NCI-H1694 (cell line): ENCODE measurements around the gene MCF2L.
"Not testable (repeated sequence)": the region's sequence is repeated elsewhere in the genome, so short reads cannot be mapped to it uniquely, and the experiment has no call there.

Experiments used
- DNase-seq: peaks from one replicate; lab custom pipeline; 2025; lab: John Stamatoyannopoulos, UW

Gene MCF2L

DNA sequence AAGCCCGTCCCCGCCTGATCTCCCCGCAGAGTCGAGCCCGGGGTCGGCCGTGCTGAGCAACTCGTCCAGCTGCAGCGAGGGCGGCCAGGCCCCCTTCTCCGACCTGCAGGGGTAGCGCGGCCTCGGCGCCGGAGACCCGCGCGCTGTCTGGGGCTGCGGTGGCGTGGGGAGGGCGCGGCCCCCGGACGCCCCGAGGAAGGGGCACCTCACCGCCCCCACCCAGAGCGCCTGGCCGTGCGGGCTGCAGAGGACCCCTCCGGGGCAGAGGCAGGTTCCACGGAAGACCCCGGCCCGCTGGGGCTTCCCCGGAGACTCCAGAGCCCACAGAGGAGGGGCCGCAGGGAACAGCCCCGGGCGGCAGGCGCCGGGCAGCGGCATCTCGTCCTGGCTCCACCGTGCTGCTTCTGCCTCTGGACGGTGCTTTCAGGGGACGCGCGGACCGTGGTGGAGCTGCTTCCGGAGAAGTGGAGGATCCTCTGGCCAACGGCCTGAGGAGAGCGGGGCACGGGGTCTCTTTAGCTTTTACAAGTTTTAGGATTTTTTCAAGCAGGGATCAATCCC, 127.8 kb downstream of the MCF2L start:
- DNase-seq: no peak

DNA sequence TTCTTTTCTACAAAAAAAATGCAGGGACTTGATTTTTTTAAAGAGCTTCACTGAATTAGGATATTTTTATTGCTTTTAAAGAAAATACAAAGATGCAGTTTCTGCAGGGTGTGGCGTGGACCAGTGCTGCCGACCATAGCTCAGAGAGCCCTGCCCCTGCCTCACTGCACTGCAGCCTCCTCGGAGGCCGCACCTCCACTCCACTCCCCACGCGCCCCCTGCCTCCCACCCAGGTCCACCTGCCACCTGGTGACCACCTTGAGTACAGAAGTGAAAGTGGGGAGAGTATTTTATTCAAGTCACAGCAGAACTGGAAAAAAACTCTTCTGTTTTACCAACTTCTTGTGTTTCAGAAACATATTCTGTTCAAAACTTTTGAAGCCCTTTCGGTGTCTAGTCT, 128.6 kb downstream of the MCF2L start:
- no peak for DNase-seq

DNA sequence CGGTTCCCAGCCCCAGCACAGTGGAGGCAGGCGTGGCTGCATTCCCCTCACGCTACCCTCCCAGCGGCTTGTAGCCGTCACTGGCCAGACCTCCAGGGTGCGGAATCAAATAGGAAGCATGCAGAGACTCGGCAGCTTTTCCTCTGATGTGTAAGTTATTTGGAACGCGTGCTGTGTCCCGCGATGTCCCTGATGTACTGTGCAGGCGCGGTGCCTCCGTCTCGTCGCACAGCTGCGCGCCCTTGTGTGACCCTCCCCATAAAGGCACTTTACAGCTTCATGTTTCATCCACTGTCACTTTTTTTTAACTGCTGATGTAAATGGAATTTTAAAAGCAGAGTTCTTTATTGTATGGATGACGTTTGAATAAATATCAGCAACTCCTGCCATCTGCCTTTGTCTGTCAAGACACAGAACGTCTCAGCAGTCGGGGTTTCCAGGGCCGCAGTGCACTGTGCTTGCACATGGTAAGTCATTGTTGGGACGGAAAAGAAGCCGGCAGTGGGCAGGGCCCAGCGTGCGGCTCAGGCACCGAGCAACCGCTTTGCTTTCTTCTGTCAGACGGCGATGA, 129.2 kb downstream of the MCF2L start:
- DNase-seq: no peak

DNA sequence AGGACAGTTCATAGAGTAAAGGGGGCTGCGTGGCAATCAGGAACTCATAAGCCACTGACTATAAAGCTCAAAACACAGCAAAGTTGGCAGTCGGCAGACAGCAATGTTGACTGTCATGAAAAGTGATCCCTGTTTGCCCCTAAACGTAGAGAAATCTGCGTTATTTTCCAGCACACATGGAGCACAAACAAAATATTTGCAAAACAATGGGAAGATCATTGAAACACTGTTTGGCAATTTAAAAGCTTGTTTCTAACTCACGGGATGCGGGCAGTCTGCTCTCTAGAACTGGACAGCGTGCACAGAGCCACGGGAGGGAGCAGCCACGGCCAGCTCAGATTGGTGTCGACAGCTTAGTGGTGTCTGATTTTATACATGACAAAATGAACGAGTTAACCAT, 130.1 kb downstream of the MCF2L start:
- DNase-seq: no peak

DNA sequence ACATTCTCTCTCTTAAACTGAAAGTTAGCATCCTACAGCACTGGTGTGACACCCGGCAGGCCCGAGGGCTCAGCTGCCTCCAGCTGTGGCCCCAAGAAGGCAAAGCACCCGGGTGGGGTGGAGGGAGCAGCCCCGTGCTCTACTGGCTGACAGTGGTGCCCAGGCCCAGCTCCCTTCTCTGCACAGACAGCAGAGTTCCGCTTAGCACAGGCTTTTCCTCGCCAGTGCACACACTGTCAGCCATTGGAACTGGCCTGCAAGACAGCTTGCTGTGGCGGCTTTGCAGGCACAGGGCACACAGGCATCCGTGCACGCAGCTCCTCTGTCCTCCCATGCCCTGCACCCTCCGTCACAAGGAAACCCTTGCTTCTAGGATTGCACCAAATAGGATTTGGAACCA, 133.3 kb downstream of the MCF2L start:
- not testable (repeated sequence) for DNase-seq

DNA sequence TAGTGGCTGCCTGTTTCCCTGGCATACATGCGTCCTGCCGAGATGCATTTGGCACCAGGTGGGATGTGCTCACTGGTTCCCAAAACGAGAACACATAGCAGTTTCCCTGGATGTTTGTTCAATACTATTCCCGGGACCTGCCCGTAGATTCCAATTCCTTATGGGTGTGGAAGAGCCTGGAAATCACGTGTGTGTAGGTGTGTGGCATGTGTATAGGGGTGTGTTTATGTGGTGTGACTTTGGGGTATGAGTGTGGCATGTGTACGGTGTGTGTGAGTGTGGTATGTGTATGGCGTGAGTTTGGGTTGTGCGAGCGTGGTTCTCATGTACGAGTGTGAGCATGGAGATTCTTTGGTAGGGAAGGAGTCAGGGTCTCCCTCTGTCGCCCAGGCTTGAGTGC, 133.7 kb downstream of the MCF2L start:
- DNase-seq: no peak

DNA sequence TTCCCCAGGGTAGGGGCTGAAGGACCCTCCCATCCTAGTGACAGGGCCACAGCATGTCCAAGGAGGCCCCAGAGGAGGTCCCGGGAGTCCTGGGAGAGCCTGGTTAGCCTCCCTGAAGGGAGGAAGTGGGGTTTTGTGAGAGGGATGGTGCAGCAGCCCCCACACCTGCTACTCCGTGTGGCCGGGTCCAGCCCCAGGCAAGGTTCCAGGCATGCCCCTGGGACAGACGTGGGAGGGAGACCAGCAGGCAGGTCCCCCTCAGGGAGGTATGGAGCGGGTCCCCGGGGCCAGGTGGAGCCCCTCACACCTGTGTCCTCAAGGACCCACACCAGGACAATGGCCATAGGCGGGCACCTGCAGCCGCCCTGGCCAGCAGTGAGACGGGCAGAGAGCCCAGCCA, 134.6 kb downstream of the MCF2L start:
- no peak for DNase-seq

DNA sequence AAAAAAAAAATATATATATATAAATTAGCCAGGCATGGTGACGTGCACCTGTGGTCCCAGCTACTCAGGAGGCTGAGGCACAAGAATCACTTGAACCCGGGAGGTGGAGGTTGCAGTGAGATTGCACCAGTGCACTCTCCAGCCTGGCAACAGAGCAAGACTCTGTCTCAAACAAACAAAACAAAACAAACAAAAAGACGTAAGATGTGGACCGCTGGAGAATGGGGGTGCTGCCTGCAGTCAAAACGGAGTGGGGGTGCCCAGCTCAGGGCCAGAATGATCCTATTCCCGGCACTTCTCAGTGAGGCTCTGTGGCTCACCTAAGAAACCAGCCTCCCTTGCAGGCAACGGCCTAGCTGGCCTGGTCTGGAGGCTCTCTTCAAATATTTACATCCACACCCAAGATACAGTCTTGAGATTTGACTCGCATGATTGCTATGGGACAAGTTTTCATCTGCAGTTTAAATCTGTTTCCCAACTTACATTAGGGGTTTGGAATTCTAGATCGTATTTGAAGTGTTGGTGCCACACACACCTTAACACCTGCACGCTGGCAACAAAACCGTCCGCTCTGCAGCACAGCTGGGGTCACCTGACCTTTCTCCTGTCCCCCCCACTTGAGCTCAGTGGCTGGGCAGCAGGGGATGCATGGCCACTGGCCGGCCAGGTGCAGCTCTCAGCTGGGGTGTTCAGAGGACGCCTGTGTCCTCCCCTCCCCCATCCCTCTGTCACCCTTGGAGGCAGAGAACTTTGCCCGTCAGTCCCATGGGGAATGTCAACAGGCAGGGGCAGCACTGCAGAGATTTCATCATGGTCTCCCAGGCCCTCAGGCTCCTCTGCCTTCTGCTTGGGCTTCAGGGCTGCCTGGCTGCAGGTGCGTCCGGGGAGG, 136.3 kb downstream of the MCF2L start, which contains the start of gene F7:
Gene F7, plus strand, starts transcription at position 760 of the 889 bp plus-strand sequence. Its CDS starts 51 bp downstream, at position 811.
- DNase-seq: no peak

DNA sequence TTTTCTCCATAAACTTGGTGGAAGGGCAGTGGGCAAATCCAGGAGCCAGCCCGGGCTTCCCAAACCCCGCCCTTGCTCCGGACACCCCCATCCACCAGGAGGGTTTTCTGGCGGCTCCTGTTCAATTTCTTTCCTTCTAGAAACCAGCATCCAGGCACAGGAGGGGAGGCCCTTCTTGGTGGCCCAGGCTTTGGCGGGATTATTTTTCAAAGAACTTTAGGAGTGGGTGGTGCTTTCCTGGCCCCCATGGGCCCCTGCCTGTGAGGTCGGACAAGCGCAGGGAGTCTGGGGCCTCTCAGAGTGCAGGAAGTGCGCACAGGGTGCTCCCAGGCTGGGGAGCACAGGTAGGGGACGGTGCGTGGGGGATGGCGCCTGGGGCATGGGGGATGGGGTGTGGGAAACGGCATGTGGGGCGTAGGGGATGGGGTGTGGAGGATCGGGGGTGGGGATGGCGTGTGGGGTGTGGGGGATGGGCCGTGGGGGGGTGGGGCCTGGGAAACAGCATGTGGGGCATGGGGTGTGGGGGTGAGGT, 137.0 kb downstream of the MCF2L start:
- no peak for DNase-seq

DNA sequence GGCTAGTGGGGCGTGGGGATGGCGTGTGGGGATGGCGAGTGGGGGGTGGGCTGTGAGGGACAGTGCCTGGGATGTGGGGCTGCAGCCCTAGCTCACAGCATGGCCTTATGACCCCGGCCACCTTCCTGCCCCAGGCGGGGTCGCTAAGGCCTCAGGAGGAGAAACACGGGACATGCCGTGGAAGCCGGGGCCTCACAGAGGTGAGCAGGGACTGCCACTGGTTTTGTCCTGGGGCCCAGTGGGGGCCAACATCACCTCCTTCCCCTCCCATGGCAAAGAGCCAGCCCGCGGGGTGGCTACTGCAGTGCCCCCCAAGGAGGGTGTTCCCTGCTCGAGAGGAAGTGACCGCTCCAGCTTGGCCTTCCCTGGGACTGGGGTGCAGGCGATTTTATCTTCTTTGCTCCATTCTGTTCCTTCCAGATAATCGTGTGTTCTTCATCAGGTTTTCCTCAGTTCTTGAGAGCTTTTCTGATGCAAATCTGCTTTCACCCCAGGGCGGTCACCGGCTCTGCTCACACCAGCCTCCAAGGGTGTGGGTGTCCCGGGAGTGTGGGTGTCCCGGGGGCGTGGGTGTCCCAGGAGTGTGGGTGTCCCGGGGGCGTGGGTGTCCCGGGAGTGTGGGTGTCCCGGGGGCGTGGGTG, 137.8 kb downstream of the MCF2L start:
- no peak for DNase-seq

DNA sequence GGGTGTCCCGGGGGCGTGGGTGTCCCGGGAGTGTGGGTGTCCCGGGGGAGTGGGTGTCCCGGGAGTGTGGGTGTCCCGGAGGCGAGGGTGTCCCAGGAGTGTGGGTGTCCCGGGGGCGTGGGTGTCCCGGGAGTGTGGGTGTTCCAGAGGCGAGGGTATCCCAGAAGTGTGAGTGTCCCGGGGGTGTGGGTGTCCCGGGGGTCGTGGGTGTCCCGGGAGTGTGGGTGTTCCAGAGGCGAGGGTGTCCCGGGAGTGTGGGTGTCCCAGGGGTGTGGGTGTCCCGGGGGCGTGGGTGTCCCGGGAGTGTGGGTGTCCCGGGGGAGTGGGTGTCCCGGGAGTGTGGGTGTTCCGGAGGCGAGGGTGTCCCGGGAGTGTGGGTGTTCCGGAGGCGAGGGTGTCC, 139.5 kb downstream of the MCF2L start:
- DNase-seq: not testable (repeated sequence)

DNA sequence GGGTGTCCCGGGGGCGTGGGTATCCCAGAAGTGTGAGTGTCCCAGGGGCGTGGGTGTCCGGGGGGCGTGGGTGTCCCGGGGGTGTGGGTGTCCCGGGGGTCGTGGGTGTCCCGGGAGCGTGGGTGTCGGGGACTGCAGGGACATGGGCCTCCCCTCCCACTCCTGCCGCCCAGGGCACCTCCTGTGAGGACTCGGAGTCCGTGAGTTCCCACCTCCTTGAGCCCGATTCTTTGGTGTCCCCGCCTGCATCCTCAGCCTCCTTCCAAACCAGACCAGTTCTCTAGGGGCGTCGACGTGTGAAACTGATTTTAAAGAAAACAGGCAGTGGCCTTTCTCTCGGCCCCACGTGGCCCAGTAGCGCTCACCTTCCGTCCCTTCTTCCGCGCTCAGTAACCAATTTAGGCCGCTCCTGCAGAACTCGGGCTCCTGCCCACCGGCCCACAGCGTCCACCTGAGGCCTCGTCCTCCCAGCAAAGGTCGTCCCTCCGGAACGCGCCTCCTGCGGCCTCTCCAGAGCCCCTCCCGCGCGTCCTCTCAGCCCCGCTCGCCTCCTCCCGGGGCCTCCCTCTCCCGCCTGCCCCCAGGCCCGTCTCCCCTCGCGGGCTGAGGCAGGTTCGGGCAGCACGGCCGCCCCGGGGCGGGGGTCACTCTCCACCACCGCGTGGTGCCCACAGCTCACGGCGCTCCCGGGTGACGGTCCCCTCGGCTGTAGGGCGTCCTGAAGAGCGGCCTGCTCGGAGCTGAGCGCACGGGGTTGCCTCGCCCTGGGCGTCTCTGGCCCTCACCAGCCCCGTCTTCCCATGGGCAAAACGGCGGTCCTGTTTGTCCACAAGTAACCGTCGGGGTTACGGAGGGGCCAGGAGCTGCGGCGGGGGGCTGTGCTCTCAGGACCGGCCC, 140.4 kb downstream of the MCF2L start:
- DNase-seq: no peak

DNA sequence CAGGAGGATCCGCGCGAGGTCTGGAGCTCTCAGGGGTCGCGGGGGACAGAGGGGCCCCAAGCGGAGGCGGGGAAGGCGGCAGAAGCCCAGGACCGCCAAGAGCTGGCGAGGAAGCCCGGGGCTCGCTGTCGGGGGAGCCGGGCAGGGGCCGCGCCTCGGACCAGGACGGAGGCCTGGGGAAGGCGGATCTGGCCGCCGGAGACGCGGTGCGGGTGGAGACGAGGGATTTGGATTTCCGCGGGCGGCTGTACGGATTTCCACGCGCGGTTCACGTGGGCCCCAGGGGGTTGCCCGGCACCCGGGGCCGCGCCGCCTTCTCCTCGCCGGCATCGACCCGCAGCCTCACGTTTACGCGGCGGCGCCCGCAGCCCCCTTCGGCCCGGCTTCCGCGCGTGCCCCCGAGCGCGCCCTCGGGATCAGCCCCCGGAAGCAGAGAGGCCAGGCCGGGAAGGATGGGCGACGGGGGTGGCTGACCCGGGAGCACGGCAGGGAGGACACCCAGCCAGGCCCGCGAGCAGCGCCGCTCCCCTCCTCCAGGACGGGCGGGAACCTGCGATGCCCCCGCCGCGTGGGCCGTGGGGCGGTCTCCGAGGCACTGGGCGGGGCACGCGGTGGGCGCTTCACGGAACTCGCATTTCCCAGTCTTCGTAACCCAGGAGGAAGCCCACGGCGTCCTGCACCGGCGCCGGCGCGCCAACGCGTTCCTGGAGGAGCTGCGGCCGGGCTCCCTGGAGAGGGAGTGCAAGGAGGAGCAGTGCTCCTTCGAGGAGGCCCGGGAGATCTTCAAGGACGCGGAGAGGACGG, 141.2 kb downstream of the MCF2L start:
- DNase-seq: no peak

DNA sequence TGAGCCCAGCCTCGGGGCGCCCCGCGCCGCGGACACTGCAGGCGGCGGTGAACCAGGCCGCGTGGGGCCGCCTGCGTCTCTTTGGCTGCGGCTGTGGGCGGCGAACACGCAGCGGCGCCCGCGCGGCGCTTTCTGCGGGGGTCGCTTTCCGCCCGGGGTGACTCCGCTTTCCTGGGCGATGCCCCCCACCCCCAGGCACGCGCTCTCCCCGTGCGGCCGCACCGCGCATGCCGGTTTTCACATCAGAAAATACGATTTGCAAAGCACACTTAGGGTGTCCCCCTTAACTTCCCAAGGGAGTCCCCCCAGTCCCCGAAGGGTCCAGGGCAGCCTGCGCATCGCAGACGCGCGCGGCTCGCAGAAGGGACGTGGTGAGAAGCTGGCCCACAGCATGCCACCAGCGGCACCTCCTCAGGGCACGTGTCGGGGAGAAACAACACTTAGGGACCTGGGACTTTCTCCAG, 141.9 kb downstream of the MCF2L start:
- DNase-seq: no peak

DNA sequence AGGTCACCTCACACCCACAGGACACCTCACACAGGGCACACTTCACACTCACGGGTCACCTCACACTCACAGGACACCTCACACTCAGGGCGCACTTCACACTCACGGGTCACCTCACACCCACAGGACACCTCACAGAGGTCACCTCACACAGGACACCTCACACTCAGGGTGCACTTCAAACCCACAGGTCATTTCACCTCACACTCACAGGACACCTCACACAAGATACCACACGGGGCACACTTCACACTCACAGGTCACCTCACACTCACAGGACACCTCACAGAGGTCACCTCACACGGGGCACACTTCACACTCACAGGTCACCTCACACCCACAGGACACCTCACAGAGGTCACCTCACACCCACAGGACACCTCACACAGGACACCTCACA, 142.8 kb downstream of the MCF2L start:
- DNase-seq: not testable (repeated sequence)

DNA sequence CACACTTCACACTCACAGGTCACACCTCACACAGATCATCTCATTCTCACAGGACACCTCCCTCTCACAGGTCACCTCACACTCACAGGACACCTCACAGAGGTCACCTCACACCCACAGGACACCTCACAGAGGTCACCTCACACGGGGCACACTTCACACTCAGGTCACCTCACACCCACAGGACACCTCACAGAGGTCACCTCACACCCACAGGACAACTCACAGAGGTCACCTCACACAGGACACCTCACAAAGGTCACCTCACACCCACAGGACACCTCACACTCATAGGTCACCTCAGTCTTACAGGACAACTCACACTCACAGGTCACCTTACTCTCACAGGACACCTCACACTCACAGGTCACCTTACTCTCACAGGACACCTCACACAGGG, 143.5 kb downstream of the MCF2L start:
- DNase-seq: not testable (repeated sequence)

DNA sequence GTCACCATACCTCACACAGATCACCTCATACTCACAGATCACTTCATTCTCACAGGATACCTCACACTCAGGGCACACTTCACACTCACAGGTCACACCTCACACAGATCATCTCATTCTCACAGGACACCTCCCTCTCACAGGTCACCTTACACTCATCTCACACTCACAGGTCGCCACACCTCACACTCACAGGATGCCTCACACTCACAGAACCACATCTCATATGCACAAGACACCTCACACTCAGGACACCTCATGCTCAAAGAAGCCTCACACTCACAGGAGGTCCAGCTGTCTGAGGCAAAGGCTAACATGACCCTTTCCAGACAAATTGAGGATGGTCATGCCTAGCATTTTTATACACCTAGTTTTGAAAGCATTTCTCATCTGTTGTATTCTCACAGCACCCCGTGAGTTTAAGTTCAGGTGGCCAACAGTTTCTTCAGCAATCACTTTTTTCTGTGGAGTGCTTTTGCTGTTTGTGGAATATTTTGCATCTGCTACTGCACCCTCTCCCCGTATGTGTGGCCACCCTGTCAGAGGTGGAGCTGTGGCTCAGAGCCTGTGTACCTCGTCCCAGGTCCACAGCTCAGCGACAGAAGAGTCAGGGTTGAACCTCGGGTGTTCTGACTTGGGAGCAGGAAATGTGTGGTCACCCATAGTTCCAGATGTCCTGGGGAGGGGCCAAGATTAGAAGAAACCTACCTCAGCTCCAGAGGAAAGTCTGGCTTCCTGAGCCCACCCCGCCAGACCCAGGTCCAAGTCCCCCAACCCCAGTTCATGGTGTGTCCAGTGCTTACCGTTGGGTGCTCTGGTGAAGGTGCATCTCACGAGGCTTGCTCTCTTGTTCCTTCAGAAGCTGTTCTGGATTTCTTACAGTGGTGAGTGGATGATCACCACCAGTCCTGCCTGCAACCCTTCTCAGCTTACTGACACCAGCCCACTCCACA, 144.2 kb downstream of the MCF2L start:
- DNase-seq: no peak

DNA sequence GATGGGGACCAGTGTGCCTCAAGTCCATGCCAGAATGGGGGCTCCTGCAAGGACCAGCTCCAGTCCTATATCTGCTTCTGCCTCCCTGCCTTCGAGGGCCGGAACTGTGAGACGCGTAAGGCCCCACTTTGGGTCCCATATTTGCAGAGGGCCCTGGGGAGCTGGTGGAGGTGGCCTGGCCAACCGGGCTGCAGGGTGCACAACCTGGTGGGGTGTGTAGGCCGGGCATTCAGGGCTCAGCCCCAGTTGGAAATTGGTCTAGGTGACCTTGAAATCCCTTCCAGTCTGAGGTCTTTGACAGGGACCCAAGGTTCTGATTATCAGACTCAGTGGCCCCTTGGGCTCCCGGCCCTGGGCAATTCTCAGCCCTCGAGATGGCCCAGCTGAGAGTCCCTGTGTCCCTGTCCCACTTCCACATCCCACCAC, 144.8 kb downstream of the MCF2L start:
- no peak for DNase-seq
